ENCODE data around the gene RFPL1. TPM values are rescaled to one million over a fixed set of nuclear protein-coding genes. Genes with fewer than 3 reads are reported as not detected.

Gene RFPL1
- total RNA-seq, 1 donor from 2014 or later = 0.54 TPM

DNA sequence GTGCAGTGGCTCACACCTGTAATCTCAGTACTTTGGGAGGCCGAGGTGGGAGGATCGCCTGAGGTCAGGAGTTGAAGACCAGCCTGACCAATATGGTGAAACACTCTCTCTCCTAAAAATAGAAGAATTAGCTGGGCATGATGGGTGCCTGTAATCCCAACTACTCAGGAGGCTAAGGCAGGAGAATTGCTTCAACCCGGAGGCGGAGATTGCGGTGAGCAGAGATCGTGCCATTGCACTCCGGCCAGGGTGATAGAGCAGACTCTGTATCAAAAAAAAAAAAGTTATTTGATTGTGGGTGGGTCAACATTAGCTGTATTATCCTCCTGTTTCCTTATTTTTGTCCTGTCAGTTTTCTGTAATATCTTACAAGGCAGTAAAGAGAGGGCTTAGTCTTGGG lies 11.9 kb upstream of the RFPL1 start:
- peaks cover 22% of the 10 kb centered on the region for H3K27me3 Mint-ChIP-seq (ENCODE audit: low read depth)
- DNase-seq (ENCODE audit: low spot score in 2 of 2, unreplicated experiment in 2 of 2) = no peak
- H3K4me1 Mint-ChIP-seq = peaks cover 8% of the 10 kb centered on the region
- H3K27ac Mint-ChIP-seq = no peak overlapping the region
- H3K4me3 Mint-ChIP-seq = no peak overlapping the region
- no peaks in the 10 kb centered on the region for H3K9me3 Mint-ChIP-seq
- H3K36me3 Mint-ChIP-seq = no peaks in the 10 kb centered on the region
- TF ChIP-seq, protein P1, sequence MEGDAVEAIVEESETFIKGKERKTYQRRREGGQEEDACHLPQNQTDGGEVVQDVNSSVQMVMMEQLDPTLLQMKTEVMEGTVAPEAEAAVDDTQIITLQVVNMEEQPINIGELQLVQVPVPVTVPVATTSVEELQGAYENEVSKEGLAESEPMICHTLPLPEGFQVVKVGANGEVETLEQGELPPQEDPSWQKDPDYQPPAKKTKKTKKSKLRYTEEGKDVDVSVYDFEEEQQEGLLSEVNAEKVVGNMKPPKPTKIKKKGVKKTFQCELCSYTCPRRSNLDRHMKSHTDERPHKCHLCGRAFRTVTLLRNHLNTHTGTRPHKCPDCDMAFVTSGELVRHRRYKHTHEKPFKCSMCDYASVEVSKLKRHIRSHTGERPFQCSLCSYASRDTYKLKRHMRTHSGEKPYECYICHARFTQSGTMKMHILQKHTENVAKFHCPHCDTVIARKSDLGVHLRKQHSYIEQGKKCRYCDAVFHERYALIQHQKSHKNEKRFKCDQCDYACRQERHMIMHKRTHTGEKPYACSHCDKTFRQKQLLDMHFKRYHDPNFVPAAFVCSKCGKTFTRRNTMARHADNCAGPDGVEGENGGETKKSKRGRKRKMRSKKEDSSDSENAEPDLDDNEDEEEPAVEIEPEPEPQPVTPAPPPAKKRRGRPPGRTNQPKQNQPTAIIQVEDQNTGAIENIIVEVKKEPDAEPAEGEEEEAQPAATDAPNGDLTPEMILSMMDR (IDR thresholded peaks at IDR 0.05; ENCODE audit: unreplicated experiment) = no peak

- Mint-ChIP-seq H3K4me3 (no peak overlapping the region), H3K4me1 (peaks cover 12% of the 10 kb centered on the region), H3K9me3 (no peaks in the 10 kb centered on the region), H3K27ac (no peak overlapping the region), H3K36me3 (no peaks in the 10 kb centered on the region), H3K27me3 (ENCODE audit: low read depth) (peaks cover 27% of the 10 kb centered on the region)
- DNase-seq (ENCODE audit: low spot score in 2 of 2, unreplicated experiment in 2 of 2) = no peak
- TF ChIP-seq, protein P1 (IDR thresholded peaks at IDR 0.05; ENCODE audit: unreplicated experiment) = no peak
Measured at GRCh38 chr22:29427176-29427760, 11.1 kb upstream of the RFPL1 start.

GRCh38 chr22:29431986-29432385 lies 6.4 kb upstream of the RFPL1 start:
- H3K9me3 Mint-ChIP-seq = no peaks in the 10 kb centered on the region

DNA sequence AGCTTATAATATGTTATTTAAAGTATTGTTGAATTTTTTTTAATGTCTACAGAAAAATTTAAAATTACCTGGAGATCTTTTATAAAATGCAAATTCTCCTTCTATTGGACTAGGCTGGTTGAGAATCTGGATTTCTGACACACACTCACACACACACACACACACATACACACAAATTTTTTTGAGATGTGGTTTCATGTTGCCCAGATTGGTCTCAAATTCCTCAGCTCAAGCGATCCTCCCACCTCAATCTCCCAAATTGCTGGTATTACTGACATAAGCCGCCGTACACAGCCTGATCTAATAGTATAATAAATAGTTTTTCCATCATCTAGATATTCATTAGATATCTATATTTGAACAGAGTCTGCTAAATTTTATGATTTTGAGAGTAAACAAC lies 4.5 kb upstream of the RFPL1 start:
- DNase-seq (ENCODE audit: low spot score in 2 of 2, unreplicated experiment in 2 of 2) = no peak
- Mint-ChIP-seq H3K27ac (no peak overlapping the region), H3K9me3 (no peaks in the 10 kb centered on the region), H3K4me1 (peaks cover 40% of the 10 kb centered on the region), H3K27me3 (ENCODE audit: low read depth) (peaks cover 29% of the 10 kb centered on the region), H3K36me3 (no peaks in the 10 kb centered on the region), H3K4me3 (no peak overlapping the region)
- TF ChIP-seq, protein P1 (IDR thresholded peaks at IDR 0.05; ENCODE audit: unreplicated experiment) = no peak

More at GRCh38 chr22:29431986-29432385, 6.4 kb upstream of the RFPL1 start:
- Mint-ChIP-seq H3K36me3 (no peaks in the 10 kb centered on the region), H3K4me1 (peaks cover 34% of the 10 kb centered on the region), H3K27me3 (ENCODE audit: low read depth) (peaks cover 32% of the 10 kb centered on the region), H3K27ac (no peak overlapping the region), H3K4me3 (no peak overlapping the region)
- TF ChIP-seq, protein P1 (IDR thresholded peaks at IDR 0.05; ENCODE audit: unreplicated experiment) = no peak
- DNase-seq (ENCODE audit: low spot score in 2 of 2, unreplicated experiment in 2 of 2) = no peak

DNA sequence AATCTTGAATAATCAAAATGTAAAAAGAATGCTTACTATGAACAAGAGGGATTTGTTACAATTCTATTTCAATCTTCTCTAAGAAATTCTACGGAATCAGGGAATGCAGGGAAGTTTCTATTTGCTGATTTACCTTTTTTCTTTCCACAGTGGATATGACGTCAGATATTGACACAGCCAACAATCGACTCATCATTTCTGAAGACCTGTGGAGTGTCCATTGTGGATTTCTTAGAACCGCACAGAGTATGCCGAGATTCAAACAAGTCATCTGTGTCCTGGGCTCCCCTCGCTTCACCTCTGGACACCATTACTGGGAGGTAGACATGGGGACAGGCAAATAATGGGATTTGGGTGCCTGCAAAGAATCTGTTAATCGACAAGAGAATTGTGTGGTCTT lies 4.1 kb upstream of the RFPL1 start:
- no peak for DNase-seq (ENCODE audit: low spot score in 2 of 2, unreplicated experiment in 2 of 2)
- peaks cover 40% of the 10 kb centered on the region for H3K4me1 Mint-ChIP-seq
- H3K27me3 Mint-ChIP-seq (ENCODE audit: low read depth) = peaks cover 25% of the 10 kb centered on the region
- H3K36me3 Mint-ChIP-seq = no peaks in the 10 kb centered on the region
- H3K9me3 Mint-ChIP-seq = no peaks in the 10 kb centered on the region
- TF ChIP-seq, protein P1 (IDR thresholded peaks at IDR 0.05; ENCODE audit: unreplicated experiment) = no peak
- no peak overlapping the region for H3K4me3 Mint-ChIP-seq
- H3K27ac Mint-ChIP-seq = no peak overlapping the region

Data from mesothelial cell of epicardium (in vitro differentiated cells).